Fibroblast of lung (primary cell): ENCODE data around the gene MXRA7. TPM values are rescaled to one million over a fixed set of nuclear protein-coding genes. Genes with fewer than 3 reads are reported as not detected.

ENCODE experiments used
- DNase-seq, 2 donors: peaks; one replicate each; pipeline versions ENCODE4 v3.0.0 to v3.0.0-alpha.2; 2010; ENCODE audit warnings: low read depth in 2 of 2
- H2AFZ ChIP-seq: 2 replicates; pipeline ENCODE4 v1.5.1; 2012; ENCODE audit warnings: low read length, control low read depth, inconsistent platforms
- H3K27ac ChIP-seq: 2 replicates; pipeline ENCODE4 v1.5.1; 2011; ENCODE audit warnings: low read length, control low read depth; ENCODE audit not compliant: insufficient read depth
- H3K27me3 ChIP-seq: 2 replicates; pipeline ENCODE4 v1.5.1; 2011; ENCODE audit warnings: mild to moderate bottlenecking, low read length; ENCODE audit not compliant: control insufficient read depth, insufficient read depth
- H3K36me3 ChIP-seq: 2 replicates; pipeline ENCODE4 v1.5.1; 2011; ENCODE audit warnings: low read length; ENCODE audit not compliant: control insufficient read depth, insufficient read depth
- H3K4me1 ChIP-seq: 2 replicates; pipeline ENCODE4 v1.5.1; 2011; ENCODE audit warnings: low read length; ENCODE audit not compliant: control insufficient read depth, insufficient read depth; ENCODE audit errors: extremely low read depth
- H3K4me2 ChIP-seq: 2 replicates; pipeline ENCODE4 v1.5.1; 2011; ENCODE audit warnings: low read length, control low read depth; ENCODE audit not compliant: insufficient read depth; ENCODE audit errors: extremely low read depth
- H3K4me3 ChIP-seq, 4 experiments: fragments of 200-600 bp in 1 of 4; sonication (generic) in 1 of 4; replicated peaks in 1 of 4; 2 replicates each; pipeline ENCODE4 v1.5.1; 2011 to 2016; ENCODE audit warnings: low read length in 4 of 4, low read depth in 3 of 4, mild to moderate bottlenecking in 3 of 4, control low read depth in 2 of 4, inconsistent platforms in 1 of 4, mixed read lengths in 1 of 4; ENCODE audit not compliant: insufficient read depth in 1 of 4; ENCODE audit errors: control extremely low read depth in 1 of 4
- H3K79me2 ChIP-seq: 2 replicates; pipeline ENCODE4 v1.5.1; 2012; ENCODE audit warnings: mild to moderate bottlenecking, low read length, inconsistent platforms; ENCODE audit not compliant: control insufficient read depth, insufficient read depth
- H3K9ac ChIP-seq: 2 replicates; pipeline ENCODE4 v1.5.1; 2011; ENCODE audit warnings: mild to moderate bottlenecking, low read length, control low read depth; ENCODE audit not compliant: insufficient read depth
- H3K9me3 ChIP-seq: 2 replicates; pipeline ENCODE4 v1.5.1; 2012; ENCODE audit warnings: low read depth, low read length; ENCODE audit not compliant: control insufficient read depth, insufficient read depth
- H4K20me1 ChIP-seq: 2 replicates; pipeline ENCODE4 v1.5.1; 2011; ENCODE audit warnings: low read length; ENCODE audit not compliant: control insufficient read depth, insufficient read depth; ENCODE audit errors: extremely low read depth
- EZH2 ChIP-seq: IDR thresholded peaks from 2 replicates; pipeline ENCODE4 v1.5.1; 2012; ENCODE audit warnings: low read length, control low read depth, mild to moderate bottlenecking; ENCODE audit errors: missing control alignments
- polyA plus RNA-seq, 2 donors: library from polyadenylated mRNA; depleted of rRNA in 1 of 2; stranded (reverse) in 1 of 2; unstranded in 1 of 2; fragments of >200 nt; gene quantifications; 2 replicates each; pipeline ENCODE4 v1.2.1, GENCODE V29; 2011 to 2012; ENCODE audit warnings: missing spikeins in 1 of 2
- total RNA-seq: library from RNA; depleted of rRNA; stranded (reverse); fragments of >200 nt; gene quantifications from 2 replicates; pipeline ENCODE4 v1.2.1, GENCODE V29; 2014
- TF ChIP-seq, protein P1 (sequence below), 2 donors: IDR thresholded peaks in 1 of 2; conservative IDR thresholded peaks in 1 of 2; 1 replicate in 1 of 2; 2 replicates in 1 of 2; pipeline ENCODE4 v1.5.1; 2011 to 2012; ENCODE audit warnings: low read length in 2 of 2, control low read depth in 1 of 2, inconsistent platforms in 1 of 2, low read depth in 1 of 2, mild to moderate bottlenecking in 1 of 2

MXRA7 gene
- total and polyA plus RNA-seq, 2 donors (not counting 1 experiment from before 2014, with no cell fraction given), result 127 to 307 TPM

GRCh38 chr17:76667491-76667755 is 43.3 kb downstream of the MXRA7 start:
- Histone ChIP-seq H3K4me1 (peaks cover 6% of the 10 kb centered on the region), H2AFZ (no peak overlapping the region), H3K9me3 (no peaks in the 10 kb centered on the region), H3K27me3 (peaks cover 6% of the 10 kb centered on the region), H4K20me1 (no peaks in the 10 kb centered on the region), H3K27ac (no peak overlapping the region), H3K9ac (no peak overlapping the region), H3K36me3 (no peaks in the 10 kb centered on the region), H3K4me2 (no peak overlapping the region), H3K4me3 (no peak overlapping the region), H3K79me2 (no peaks in the 10 kb centered on the region)
- DNase-seq, result no peak
- TF ChIP-seq EZH2, result no peak
- TF ChIP-seq, protein P1, sequence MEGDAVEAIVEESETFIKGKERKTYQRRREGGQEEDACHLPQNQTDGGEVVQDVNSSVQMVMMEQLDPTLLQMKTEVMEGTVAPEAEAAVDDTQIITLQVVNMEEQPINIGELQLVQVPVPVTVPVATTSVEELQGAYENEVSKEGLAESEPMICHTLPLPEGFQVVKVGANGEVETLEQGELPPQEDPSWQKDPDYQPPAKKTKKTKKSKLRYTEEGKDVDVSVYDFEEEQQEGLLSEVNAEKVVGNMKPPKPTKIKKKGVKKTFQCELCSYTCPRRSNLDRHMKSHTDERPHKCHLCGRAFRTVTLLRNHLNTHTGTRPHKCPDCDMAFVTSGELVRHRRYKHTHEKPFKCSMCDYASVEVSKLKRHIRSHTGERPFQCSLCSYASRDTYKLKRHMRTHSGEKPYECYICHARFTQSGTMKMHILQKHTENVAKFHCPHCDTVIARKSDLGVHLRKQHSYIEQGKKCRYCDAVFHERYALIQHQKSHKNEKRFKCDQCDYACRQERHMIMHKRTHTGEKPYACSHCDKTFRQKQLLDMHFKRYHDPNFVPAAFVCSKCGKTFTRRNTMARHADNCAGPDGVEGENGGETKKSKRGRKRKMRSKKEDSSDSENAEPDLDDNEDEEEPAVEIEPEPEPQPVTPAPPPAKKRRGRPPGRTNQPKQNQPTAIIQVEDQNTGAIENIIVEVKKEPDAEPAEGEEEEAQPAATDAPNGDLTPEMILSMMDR (conservative IDR thresholded peaks at IDR 0.05 in 1 of 2, IDR thresholded peaks at IDR 0.05 in 1 of 2; ENCODE audit: low read depth in 1 of 2, low read length in 2 of 2), result no peak

DNA sequence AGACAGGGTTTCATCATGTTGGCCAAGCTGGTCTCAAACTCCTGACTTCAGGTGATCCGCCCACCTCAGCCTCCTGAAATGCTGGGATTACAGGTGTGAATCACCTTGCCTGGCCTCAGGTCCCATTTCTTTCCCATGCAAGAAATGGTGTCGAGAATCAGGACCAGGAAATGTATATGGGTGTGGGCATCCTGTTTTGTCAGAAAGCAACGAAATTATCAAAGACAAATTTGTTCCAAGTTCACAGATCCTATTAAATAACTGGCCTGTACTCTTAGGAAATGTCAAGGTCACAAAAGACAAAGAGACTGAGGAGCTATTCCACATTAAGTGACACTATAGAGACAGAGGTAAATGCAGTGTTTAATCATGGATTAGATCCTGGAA is 50.1 kb downstream of the MXRA7 start:
- Histone ChIP-seq H3K4me3 (no peak overlapping the region), H3K9me3 (no peaks in the 10 kb centered on the region), H3K79me2 (no peaks in the 10 kb centered on the region), H3K36me3 (no peaks in the 10 kb centered on the region), H3K4me2 (no peak overlapping the region), H4K20me1 (no peaks in the 10 kb centered on the region), H2AFZ (no peak overlapping the region), H3K4me1 (no peaks in the 10 kb centered on the region), H3K9ac (no peak overlapping the region), H3K27ac (no peak overlapping the region), H3K27me3 (peaks cover 24% of the 10 kb centered on the region)
- TF ChIP-seq, protein P1 (conservative IDR thresholded peaks at IDR 0.05 in 1 of 2, IDR thresholded peaks at IDR 0.05 in 1 of 2; ENCODE audit: low read depth in 1 of 2, low read length in 2 of 2), result no peak
- no peak for TF ChIP-seq EZH2
- no peak for DNase-seq

- no peak overlapping the region for H3K27ac ChIP-seq
- H2AFZ ChIP-seq, result no peak overlapping the region
- no peaks in the 10 kb centered on the region for H3K36me3 ChIP-seq
- no peak for TF ChIP-seq EZH2
- TF ChIP-seq, protein P1 (conservative IDR thresholded peaks at IDR 0.05 in 1 of 2, IDR thresholded peaks at IDR 0.05 in 1 of 2; ENCODE audit: low read depth in 1 of 2, low read length in 2 of 2), result no peak
- no peaks in the 10 kb centered on the region for H3K4me1 ChIP-seq
- H3K27me3 ChIP-seq, result peaks cover 24% of the 10 kb centered on the region
- DNase-seq, result peak in 1 of 2 donors; percentile 16
- no peaks in the 10 kb centered on the region for H3K9me3 ChIP-seq
- H3K4me3 ChIP-seq, result no peak overlapping the region
- no peak overlapping the region for H3K4me2 ChIP-seq
- H4K20me1 ChIP-seq, result no peaks in the 10 kb centered on the region
- no peak overlapping the region for H3K9ac ChIP-seq
- H3K79me2 ChIP-seq, result no peaks in the 10 kb centered on the region
These were observed 50.7 kb downstream of the MXRA7 start for GRCh38 chr17:76659928-76660655.
